A549 (cell line): ENCODE data around the gene CAMTA1.

Experiments used
- CTCF ChIP-seq: fragments of >200 bp; sonication (Bioruptor Twin); formaldehyde crosslinking; IDR thresholded peaks from 3 replicates; pipeline ENCODE4 v1.5.1; 2016
- EHF ChIP-seq: fragments of 250-450 bp; sonication (Bioruptor Pico); IDR thresholded peaks from 2 replicates; pipeline ENCODE4 v1.5.0; 2020; ENCODE audit warnings: mild to moderate bottlenecking
- ELK1 ChIP-seq: fragments of 150-350 bp; IDR thresholded peaks from 2 replicates; pipeline ENCODE4 v1.6.1; 2014; ENCODE audit warnings: low read depth, mild to moderate bottlenecking, low read length
- EP300 ChIP-seq, 2 experiments: fragments of >200 bp; sonication (Bioruptor Twin); formaldehyde crosslinking; IDR thresholded peaks; 2 replicates in 1 of 2; 3 replicates in 1 of 2; pipeline ENCODE4 v1.6.1; 2016 to 2017
- FOSL2 ChIP-seq, 2 experiments: fragments of 450-650 bp in 1 of 2; fragments of >200 bp in 1 of 2; sonication (Bioruptor Twin) in 1 of 2; formaldehyde crosslinking; IDR thresholded peaks; 2 replicates each; pipeline versions ENCODE4 v1.5.0 to v1.6.1; 2016 to 2020; ENCODE audit warnings: mild to moderate bottlenecking in 1 of 2, moderate library complexity in 1 of 2
- KDM1A ChIP-seq: fragments of 200-600 bp; sonication (generic); IDR thresholded peaks from 2 replicates; pipeline ENCODE4 v1.6.1; 2016; ENCODE audit warnings: low read depth, mild to moderate bottlenecking
- MAX ChIP-seq: IDR thresholded peaks from 2 replicates; pipeline ENCODE4 v1.6.1; 2012
- POLR2A ChIP-seq: IDR thresholded peaks from 2 replicates; pipeline ENCODE4 v1.6.1; 2012; ENCODE audit warnings: mild to moderate bottlenecking, low read length
- POLR2AphosphoS2 ChIP-seq: conservative IDR thresholded peaks from 2 replicates; pipeline ENCODE4 v1.6.1; 2012; ENCODE audit warnings: low read length, improper control_type of control experiment, inconsistent platforms
- SMC3 ChIP-seq: fragments of >200 bp; sonication (Bioruptor Twin); formaldehyde crosslinking; IDR thresholded peaks from 3 replicates; pipeline ENCODE4 v1.6.1; 2018; ENCODE audit warnings: inconsistent platforms
- SREBF2 ChIP-seq: fragments of 450-650 bp; IDR thresholded peaks from 2 replicates; pipeline ENCODE4 v1.6.1; 2014; ENCODE audit warnings: mild to moderate bottlenecking, moderate library complexity
- TFCP2L1 ChIP-seq: fragments of 250-450 bp; sonication (Bioruptor Pico); IDR thresholded peaks from 2 replicates; pipeline ENCODE4 v1.5.0; 2021; ENCODE audit warnings: mild to moderate bottlenecking
- USF2 ChIP-seq: fragments of 450-650 bp; IDR thresholded peaks from 2 replicates; pipeline ENCODE4 v1.6.1; 2014; ENCODE audit warnings: antibody characterized with exemption
- ZFP36 ChIP-seq: fragments of 450-650 bp; IDR thresholded peaks from 2 replicates; pipeline ENCODE4 v1.6.1; 2014; ENCODE audit warnings: borderline replicate concordance; ENCODE audit not compliant: partially characterized antibody

GRCh38 chr1:7526867-7527732, 741.8 kb downstream of the CAMTA1 start:
- TF ChIP-seq POLR2AphosphoS2 (no peak), CTCF (no peak), MAX (no peak), SMC3 (no peak), TFCP2L1 (no peak), POLR2A (no peak), USF2 (no peak), SREBF2 (no peak), KDM1A (no peak), EHF (CRISPR knock-in tag) (no peak), ZFP36 (no peak), FOSL2 (IDR thresholded peaks at IDR 0.05) (no peak), FOSL2 (CRISPR knock-in tag; IDR thresholded peaks at IDR 0.05) (no peak), ELK1 (no peak), EP300 (IDR thresholded peaks at IDR 0.05) (no peak)
